Body of pancreas (tissue), 4 donors: Measurements from ENCODE around the gene RGS11.

ENCODE experiments used
- POLR2A ChIP-seq, 3 donors: fragments of 450-650 bp; IDR thresholded peaks; one replicate each; pipeline ENCODE4 v1.6.1; 2016; ENCODE audit warnings: antibody characterized with exemption in 3 of 3, mild to moderate bottlenecking in 2 of 3
- TF ChIP-seq, protein P1 (sequence below), 7 experiments: fragments of 450-650 bp in 4 of 7; fragments of 200-600 bp in 3 of 7; sonication (generic) in 3 of 7; IDR thresholded peaks; one replicate each; pipeline ENCODE4 v1.5.1; 2016 to 2019; ENCODE audit warnings: antibody characterized with exemption in 7 of 7

DNA sequence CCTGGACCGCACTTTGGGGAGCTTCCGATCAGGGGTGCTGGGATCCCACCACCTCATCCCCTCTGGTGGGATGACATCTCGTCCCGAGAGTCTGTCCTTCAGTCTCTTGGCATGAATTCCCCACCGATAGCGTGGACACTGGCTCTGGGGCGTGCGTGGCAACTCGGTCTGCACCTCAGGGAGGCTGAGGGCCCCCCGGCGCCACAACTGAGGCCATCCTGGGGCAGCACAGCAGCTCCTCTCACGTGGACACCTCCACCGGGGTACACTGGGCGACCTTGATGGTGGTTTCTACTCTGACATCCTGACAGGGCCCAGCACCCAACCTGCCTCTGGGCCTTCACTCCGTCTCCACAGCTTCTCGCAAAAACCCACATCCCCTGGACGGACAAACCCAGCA is 15.8 kb upstream of the RGS11 start:
- TF ChIP-seq, protein P1, sequence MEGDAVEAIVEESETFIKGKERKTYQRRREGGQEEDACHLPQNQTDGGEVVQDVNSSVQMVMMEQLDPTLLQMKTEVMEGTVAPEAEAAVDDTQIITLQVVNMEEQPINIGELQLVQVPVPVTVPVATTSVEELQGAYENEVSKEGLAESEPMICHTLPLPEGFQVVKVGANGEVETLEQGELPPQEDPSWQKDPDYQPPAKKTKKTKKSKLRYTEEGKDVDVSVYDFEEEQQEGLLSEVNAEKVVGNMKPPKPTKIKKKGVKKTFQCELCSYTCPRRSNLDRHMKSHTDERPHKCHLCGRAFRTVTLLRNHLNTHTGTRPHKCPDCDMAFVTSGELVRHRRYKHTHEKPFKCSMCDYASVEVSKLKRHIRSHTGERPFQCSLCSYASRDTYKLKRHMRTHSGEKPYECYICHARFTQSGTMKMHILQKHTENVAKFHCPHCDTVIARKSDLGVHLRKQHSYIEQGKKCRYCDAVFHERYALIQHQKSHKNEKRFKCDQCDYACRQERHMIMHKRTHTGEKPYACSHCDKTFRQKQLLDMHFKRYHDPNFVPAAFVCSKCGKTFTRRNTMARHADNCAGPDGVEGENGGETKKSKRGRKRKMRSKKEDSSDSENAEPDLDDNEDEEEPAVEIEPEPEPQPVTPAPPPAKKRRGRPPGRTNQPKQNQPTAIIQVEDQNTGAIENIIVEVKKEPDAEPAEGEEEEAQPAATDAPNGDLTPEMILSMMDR (IDR thresholded peaks at IDR 0.05) = no peak
- no peak for TF ChIP-seq POLR2A (IDR thresholded peaks at IDR 0.05)
